Neural progenitor cell (in vitro differentiated cells): ENCODE results near the gene GPX6. TPM values are rescaled to one million over a fixed set of nuclear protein-coding genes. Genes with fewer than 3 reads are reported as not detected.

Experiments
- DNase-seq: peaks from one replicate; pipeline ENCODE4 v3.0.0-alpha.2; 2016; ENCODE audit warnings: low spot score
- H2AFZ ChIP-seq: fragments of 200-600 bp; sonication (generic); replicated peaks from 2 replicates; pipeline ENCODE4 v1.6.1; 2016; ENCODE audit warnings: antibody characterized with exemption
- H3F3A ChIP-seq: fragments of 200-600 bp; sonication (generic); 2 replicates; pipeline ENCODE4 v1.6.1; 2016; ENCODE audit warnings: antibody characterized with exemption, low read depth
- H3K27ac ChIP-seq: fragments of 200-600 bp; sonication (generic); 2 replicates; pipeline ENCODE4 v1.5.1; 2016; ENCODE audit warnings: mild to moderate bottlenecking
- H3K27me3 ChIP-seq: fragments of 200-600 bp; sonication (generic); 2 replicates; pipeline ENCODE4 v1.6.1; 2016; ENCODE audit warnings: mild to moderate bottlenecking, moderate library complexity
- H3K36me3 ChIP-seq: fragments of 200-600 bp; sonication (generic); 2 replicates; pipeline ENCODE4 v1.5.1; 2016
- H3K4me1 ChIP-seq: fragments of 200-600 bp; sonication (generic); 2 replicates; pipeline ENCODE4 v1.6.1; 2016; ENCODE audit warnings: mixed run types
- H3K4me2 ChIP-seq: fragments of 200-600 bp; sonication (generic); 2 replicates; pipeline ENCODE4 v1.6.1; 2016
- H3K4me3 ChIP-seq: fragments of 200-600 bp; sonication (generic); 2 replicates; pipeline ENCODE4 v1.5.1; 2016
- H3K79me2 ChIP-seq: fragments of 200-600 bp; sonication (generic); 2 replicates; pipeline ENCODE4 v1.6.1; 2016; ENCODE audit warnings: low read depth
- H3K9ac ChIP-seq: fragments of 200-600 bp; sonication (generic); 2 replicates; pipeline ENCODE4 v1.6.1; 2016
- H3K9me3 ChIP-seq: fragments of 200-600 bp; sonication (generic); 2 replicates; pipeline ENCODE4 v1.5.1; 2016; ENCODE audit warnings: low read depth
- H4K20me1 ChIP-seq: fragments of 200-600 bp; sonication (generic); 2 replicates; pipeline ENCODE4 v1.6.1; 2016; ENCODE audit warnings: low read depth
- H3K27ac Mint-ChIP-seq: 3 replicates; pipeline ENCODE4 v1.8.0; 2021; ENCODE audit warnings: mixed read lengths
- H3K27me3 Mint-ChIP-seq: 2 replicates; pipeline ENCODE4 v1.8.0; 2022; ENCODE audit warnings: low read depth, mild to moderate bottlenecking, inconsistent platforms, moderate library complexity, mixed read lengths; ENCODE audit not compliant: insufficient read depth
- H3K36me3 Mint-ChIP-seq: 3 replicates; pipeline ENCODE4 v1.8.0; 2021; ENCODE audit warnings: mixed read lengths
- H3K4me1 Mint-ChIP-seq: 3 replicates; pipeline ENCODE4 v1.8.0; 2021; ENCODE audit warnings: mixed read lengths
- H3K4me3 Mint-ChIP-seq: 3 replicates; pipeline ENCODE4 v1.8.0; 2021; ENCODE audit warnings: mild to moderate bottlenecking, moderate library complexity, mixed read lengths
- H3K9me3 Mint-ChIP-seq: 3 replicates; pipeline ENCODE4 v1.8.0; 2020; ENCODE audit warnings: mixed read lengths
- CTCF ChIP-seq: fragments of 200-600 bp; sonication (generic); IDR thresholded peaks from 2 replicates; pipeline ENCODE4 v1.5.1; 2017; ENCODE audit warnings: antibody characterized with exemption, mild to moderate bottlenecking
- EZH2 ChIP-seq: fragments of 200-600 bp; sonication (generic); IDR thresholded peaks from 2 replicates; pipeline ENCODE4 v1.6.1; 2017; ENCODE audit warnings: antibody characterized with exemption, mild to moderate bottlenecking, moderate library complexity
- EZH2phosphoT487 ChIP-seq: fragments of 200-600 bp; sonication (generic); IDR thresholded peaks from 2 replicates; pipeline ENCODE4 v1.6.1; 2017; ENCODE audit warnings: antibody characterized with exemption
- total RNA-seq: library from RNA; depleted of rRNA; stranded (reverse); fragments of >200 nt; gene quantifications from 2 replicates; pipeline ENCODE4 v1.2.3, GENCODE V29; 2015; ENCODE audit warnings: low replicate concordance

The GPX6 gene
- total RNA-seq, 1 donor from 2014 or later = not detected

DNA sequence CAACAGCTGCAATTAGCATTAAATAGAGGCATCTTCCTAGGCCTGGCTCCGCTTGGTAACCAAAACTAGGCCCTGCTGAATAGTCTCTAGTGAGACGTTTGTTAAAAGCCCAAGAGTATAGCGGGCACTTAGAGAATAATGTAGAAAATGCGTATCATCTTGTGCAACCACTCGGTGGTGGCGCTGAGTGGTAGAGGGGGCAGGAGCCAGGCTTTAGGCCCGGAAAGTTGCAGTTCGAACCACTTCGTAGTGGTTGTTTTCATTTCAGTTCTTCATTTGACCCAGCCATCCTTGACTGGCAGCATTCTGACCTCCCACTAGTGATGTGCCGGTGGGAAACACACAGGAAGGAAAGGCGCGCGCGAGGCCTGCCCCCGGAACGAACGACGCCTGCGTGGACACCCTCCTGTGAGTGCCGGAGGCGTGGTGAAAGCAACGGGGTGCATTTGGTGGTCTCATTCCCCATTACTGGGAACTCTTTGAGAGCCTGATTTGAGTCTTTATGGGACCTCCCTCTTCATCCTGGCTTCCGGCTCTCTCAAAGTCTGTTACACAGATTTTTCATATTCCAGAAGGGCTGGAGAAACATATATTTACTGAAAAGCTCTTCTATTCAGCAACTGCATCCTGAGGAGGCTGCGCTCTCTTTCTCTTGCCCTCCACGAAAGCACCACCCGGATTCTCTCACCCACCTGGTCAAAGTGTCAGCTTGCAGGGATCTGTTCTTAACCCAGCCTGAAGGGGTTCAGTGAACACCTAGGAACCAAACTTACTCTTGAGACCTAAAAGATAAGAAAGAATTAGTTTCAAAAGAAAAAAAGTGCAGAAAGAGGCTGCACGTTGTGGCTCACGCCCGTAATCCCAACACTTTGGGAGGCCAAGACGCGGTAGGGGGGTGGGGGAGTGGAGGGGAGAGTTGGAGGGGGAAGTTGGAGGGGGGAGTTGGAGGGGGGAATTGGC, 28.3 kb upstream of the GPX6 start:
- TF ChIP-seq EZH2phosphoT487 (no peak), EZH2 (no peak), CTCF (no peak)
- H3K27me3 Mint-ChIP-seq = peaks cover 22% of the 10 kb centered on the region
- Histone ChIP-seq H3K79me2 (no peaks in the 10 kb centered on the region), H3K4me1 (peaks cover 9% of the 10 kb centered on the region), H3F3A (peaks cover 36% of the 10 kb centered on the region), H3K9ac (no peak overlapping the region), H4K20me1 (no peaks in the 10 kb centered on the region), H3K36me3 (no peaks in the 10 kb centered on the region), H3K27me3 (peaks cover 8% of the 10 kb centered on the region), H3K4me2 (peak overlapping the region; percentile 81), H3K27ac (peak overlapping the region; percentile 77), H3K4me3 (peak overlapping the region; percentile 73), H2AFZ (peak overlapping the region; percentile 90), H3K9me3 (no peaks in the 10 kb centered on the region)
- H3K27ac Mint-ChIP-seq = peak overlapping the region; percentile 91
- H3K9me3 Mint-ChIP-seq = peaks cover 10% of the 10 kb centered on the region
- peak overlapping the region; percentile 94 for H3K4me3 Mint-ChIP-seq
- H3K36me3 Mint-ChIP-seq = no peaks in the 10 kb centered on the region
- peaks cover 22% of the 10 kb centered on the region for H3K4me1 Mint-ChIP-seq
- DNase-seq = peak; percentile 77

- Histone ChIP-seq H3K4me3 (peak overlapping the region; percentile 73), H3K27ac (no peak overlapping the region), H3K36me3 (no peaks in the 10 kb centered on the region), H3K79me2 (no peaks in the 10 kb centered on the region), H3K27me3 (peaks cover 8% of the 10 kb centered on the region), H3K9me3 (no peaks in the 10 kb centered on the region), H3F3A (peaks cover 36% of the 10 kb centered on the region), H3K4me2 (peak overlapping the region; percentile 81), H3K9ac (no peak overlapping the region), H4K20me1 (no peaks in the 10 kb centered on the region), H3K4me1 (peaks cover 9% of the 10 kb centered on the region), H2AFZ (peak overlapping the region; percentile 90)
- H3K27me3 Mint-ChIP-seq = peaks cover 22% of the 10 kb centered on the region
- H3K36me3 Mint-ChIP-seq = no peaks in the 10 kb centered on the region
- TF ChIP-seq EZH2 (no peak), CTCF (peak; percentile 80)
- peak overlapping the region; percentile 91 for H3K27ac Mint-ChIP-seq
- H3K4me3 Mint-ChIP-seq = peak overlapping the region; percentile 94
- peaks cover 10% of the 10 kb centered on the region for H3K9me3 Mint-ChIP-seq
- peaks cover 26% of the 10 kb centered on the region for H3K4me1 Mint-ChIP-seq
- peak; percentile 97 for DNase-seq
These were observed 27.1 kb upstream of the GPX6 start for GRCh38 chr6:28542440-28543296.

- Mint-ChIP-seq H3K36me3 (no peaks in the 10 kb centered on the region), H3K4me1 (peaks cover 26% of the 10 kb centered on the region), H3K4me3 (peak overlapping the region; percentile 94), H3K27me3 (peaks cover 27% of the 10 kb centered on the region), H3K27ac (peak overlapping the region; percentile 5), H3K9me3 (peaks cover 10% of the 10 kb centered on the region)
- Histone ChIP-seq H3K9ac (no peak overlapping the region), H4K20me1 (no peaks in the 10 kb centered on the region), H2AFZ (peak overlapping the region; percentile 90), H3K9me3 (no peaks in the 10 kb centered on the region), H3K4me2 (peak overlapping the region; percentile 81), H3K4me3 (peak overlapping the region; percentile 73), H3F3A (peaks cover 38% of the 10 kb centered on the region), H3K79me2 (no peaks in the 10 kb centered on the region), H3K4me1 (peaks cover 9% of the 10 kb centered on the region), H3K36me3 (no peaks in the 10 kb centered on the region), H3K27ac (no peak overlapping the region), H3K27me3 (peaks cover 8% of the 10 kb centered on the region)
- TF ChIP-seq EZH2phosphoT487 (no peak), CTCF (no peak), EZH2 (no peak)
- no peak for DNase-seq
These were observed 26.4 kb upstream of the GPX6 start for GRCh38 chr6:28541996-28542395.
